ENCODE data around the gene ALDH1L1. TPM values are rescaled to one million over a fixed set of nuclear protein-coding genes. Genes with fewer than 3 reads are reported as not detected.

The ALDH1L1 gene
- total RNA-seq, 6 donors from 2014 or later = 2.4 to 11.5 (median 4.7) TPM

- no peak for ATAC-seq (ENCODE audit: low FRiP score in 2 of 2)
- Histone ChIP-seq H3K4me3 (no peak overlapping the region), H3K4me1 (no peaks in the 10 kb centered on the region), H3K9me3 (no peaks in the 10 kb centered on the region), H3K36me3 (no peaks in the 10 kb centered on the region), H3K27me3 (no peaks in the 10 kb centered on the region), H3K27ac (no peak overlapping the region)
- WGBS, 2 donors = 61 to 64% methylated on average over 3 of the region's 3 CpGs
- DNase-seq = peak in 1 of 2 donors; percentile 14
- no peak for TF ChIP-seq EP300 (IDR thresholded peaks at IDR 0.05)
These were observed 37.7 kb downstream of the ALDH1L1 start for GRCh38 chr3:126142652-126143051.

GRCh38 chr3:126137490-126138130 is 42.8 kb downstream of the ALDH1L1 start:
- H3K27ac ChIP-seq = no peak overlapping the region
- H3K9me3 ChIP-seq = no peaks in the 10 kb centered on the region
- peaks cover 0 to 6% (median 3%) of the 10 kb centered on the region in 4 donors for H3K4me1 ChIP-seq
- ATAC-seq (ENCODE audit: low FRiP score in 2 of 2) (no peak), DNase-seq (peak in 1 of 2 donors; percentile 14)
- H3K4me3 ChIP-seq = no peak overlapping the region
- TF ChIP-seq CTCF (IDR thresholded peaks at IDR 0.05) (no peak), EP300 (IDR thresholded peaks at IDR 0.05) (no peak), POLR2A (IDR thresholded peaks at IDR 0.05) (no peak), POLR2AphosphoS5 (IDR thresholded peaks at IDR 0.05) (no peak)
- H3K36me3 ChIP-seq = no peaks in the 10 kb centered on the region
- H3K27me3 ChIP-seq = no peaks in the 10 kb centered on the region
- WGBS, 2 donors = 88 to 90% methylated on average over 8 of the region's 8 CpGs

- ATAC-seq (ENCODE audit: low FRiP score in 2 of 2) = no peak
- WGBS, 2 donors = 74 to 87% methylated on average over 4 to 11 of the region's 11 CpGs
- DNase-seq = peak; percentile 14 to 21
These were observed 43.8 kb downstream of the ALDH1L1 start for GRCh38 chr3:126136428-126137220.

GRCh38 chr3:126135406-126136076 is 44.8 kb downstream of the ALDH1L1 start:
- H3K4me1 ChIP-seq = peaks cover 0 to 6% (median 3%) of the 10 kb centered on the region in 4 donors
- no peaks in the 10 kb centered on the region for H3K36me3 ChIP-seq
- 92 to 96% methylated on average over 12 to 15 of the region's 15 CpGs for WGBS, 2 donors
- H3K27me3 ChIP-seq = no peaks in the 10 kb centered on the region
- no peak for TF ChIP-seq CTCF (IDR thresholded peaks at IDR 0.05)
- TF ChIP-seq POLR2AphosphoS5 (IDR thresholded peaks at IDR 0.05) = no peak
- no peak for TF ChIP-seq POLR2A (IDR thresholded peaks at IDR 0.05)
- TF ChIP-seq EP300 (IDR thresholded peaks at IDR 0.05) = no peak
- no peaks in the 10 kb centered on the region for H3K9me3 ChIP-seq
- ATAC-seq (ENCODE audit: low FRiP score in 2 of 2) (peak in 1 of 2 donors; percentile 13), DNase-seq (peak; percentile 16 to 78)
- H3K4me3 ChIP-seq = no peak overlapping the region
- H3K27ac ChIP-seq = no peak overlapping the region

More at GRCh38 chr3:126136428-126137220, 43.8 kb downstream of the ALDH1L1 start:
- Histone ChIP-seq H3K4me3 (no peak overlapping the region), H3K36me3 (no peaks in the 10 kb centered on the region), H3K4me1 (peaks cover 0 to 6% (median 3%) of the 10 kb centered on the region in 4 donors), H3K27me3 (no peaks in the 10 kb centered on the region), H3K27ac (no peak overlapping the region), H3K9me3 (no peaks in the 10 kb centered on the region)
- no peak for TF ChIP-seq EP300 (IDR thresholded peaks at IDR 0.05)
- no peak for TF ChIP-seq POLR2A (IDR thresholded peaks at IDR 0.05)
- no peak for TF ChIP-seq POLR2AphosphoS5 (IDR thresholded peaks at IDR 0.05)
- no peak for TF ChIP-seq CTCF (IDR thresholded peaks at IDR 0.05)

- Histone ChIP-seq H3K27me3 (no peaks in the 10 kb centered on the region), H3K4me1 (peaks cover 0 to 8% (median 3%) of the 10 kb centered on the region in 4 donors), H3K36me3 (no peaks in the 10 kb centered on the region), H3K9me3 (no peaks in the 10 kb centered on the region), H3K27ac (no peak overlapping the region), H3K4me3 (no peak overlapping the region)
- ATAC-seq (ENCODE audit: low FRiP score in 2 of 2) (no peak), DNase-seq (peak in 1 of 2 donors; percentile 16)
- TF ChIP-seq CTCF (IDR thresholded peaks at IDR 0.05) (no peak), POLR2AphosphoS5 (IDR thresholded peaks at IDR 0.05) (no peak)
- 80 to 96% methylated on average over 3 of the region's 3 CpGs for WGBS, 2 donors
These were observed 45.3 kb downstream of the ALDH1L1 start for GRCh38 chr3:126135071-126135405.
